ENCODE results near the gene DCAF8L2.
"Not testable (repeated sequence)": the region's sequence is repeated elsewhere in the genome, so short reads cannot be mapped to it uniquely, and the experiment has no call there.

Gene DCAF8L2

DNA sequence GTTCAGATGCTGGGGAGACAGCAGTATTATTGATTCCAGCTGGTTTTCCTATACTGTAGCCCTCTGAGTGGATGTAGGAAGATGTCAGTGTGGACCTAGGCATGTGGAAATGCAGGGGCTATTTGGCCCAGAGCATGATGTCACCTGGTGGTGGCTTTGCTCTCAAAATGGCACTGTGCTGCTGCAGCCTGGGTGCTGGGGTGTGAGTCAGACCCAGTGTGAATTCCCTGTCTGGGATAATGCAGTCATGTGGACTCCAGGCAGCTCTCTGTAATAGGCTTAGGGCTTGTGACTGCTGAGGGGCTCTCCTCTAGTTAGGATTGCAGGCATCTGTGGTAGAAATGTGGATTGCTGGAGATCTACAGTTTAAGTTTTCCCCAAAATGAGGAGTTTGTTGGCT is 70.7 kb downstream of the DCAF8L2 start:
- TF ChIP-seq, protein P1, sequence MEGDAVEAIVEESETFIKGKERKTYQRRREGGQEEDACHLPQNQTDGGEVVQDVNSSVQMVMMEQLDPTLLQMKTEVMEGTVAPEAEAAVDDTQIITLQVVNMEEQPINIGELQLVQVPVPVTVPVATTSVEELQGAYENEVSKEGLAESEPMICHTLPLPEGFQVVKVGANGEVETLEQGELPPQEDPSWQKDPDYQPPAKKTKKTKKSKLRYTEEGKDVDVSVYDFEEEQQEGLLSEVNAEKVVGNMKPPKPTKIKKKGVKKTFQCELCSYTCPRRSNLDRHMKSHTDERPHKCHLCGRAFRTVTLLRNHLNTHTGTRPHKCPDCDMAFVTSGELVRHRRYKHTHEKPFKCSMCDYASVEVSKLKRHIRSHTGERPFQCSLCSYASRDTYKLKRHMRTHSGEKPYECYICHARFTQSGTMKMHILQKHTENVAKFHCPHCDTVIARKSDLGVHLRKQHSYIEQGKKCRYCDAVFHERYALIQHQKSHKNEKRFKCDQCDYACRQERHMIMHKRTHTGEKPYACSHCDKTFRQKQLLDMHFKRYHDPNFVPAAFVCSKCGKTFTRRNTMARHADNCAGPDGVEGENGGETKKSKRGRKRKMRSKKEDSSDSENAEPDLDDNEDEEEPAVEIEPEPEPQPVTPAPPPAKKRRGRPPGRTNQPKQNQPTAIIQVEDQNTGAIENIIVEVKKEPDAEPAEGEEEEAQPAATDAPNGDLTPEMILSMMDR (IDR thresholded peaks at IDR 0.05; ENCODE audit: insufficient read depth, low read depth, low read length, missing control alignments) = no peak
- no peak for DNase-seq (ENCODE audit: low read depth)
- H3K4me3 ChIP-seq (ENCODE audit: low read depth, low read length) = no peak overlapping the region

DNA sequence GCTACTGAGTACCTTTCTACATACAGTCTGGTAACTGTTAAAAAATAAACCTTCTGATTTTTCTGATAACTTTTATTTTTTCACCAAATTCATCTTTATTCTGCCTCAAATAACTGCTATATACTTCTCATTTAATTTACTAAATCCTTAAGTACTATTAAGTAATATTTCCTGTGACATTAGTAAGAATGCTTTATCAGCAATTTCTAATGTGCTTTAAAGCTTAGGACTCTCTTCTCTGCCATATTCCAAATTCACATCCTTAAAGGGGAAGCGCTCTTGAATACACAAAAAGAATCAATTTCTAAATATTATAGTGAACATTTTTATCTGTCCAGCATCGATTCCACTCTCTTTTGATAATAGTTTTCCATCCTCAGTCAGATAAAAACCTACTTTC is 81.1 kb downstream of the DCAF8L2 start:
- H3K4me3 ChIP-seq (ENCODE audit: low read depth, low read length) = no peak overlapping the region
- TF ChIP-seq, protein P1 (IDR thresholded peaks at IDR 0.05; ENCODE audit: insufficient read depth, low read depth, low read length, missing control alignments) = no peak
- DNase-seq (ENCODE audit: low read depth) = no peak

DNA sequence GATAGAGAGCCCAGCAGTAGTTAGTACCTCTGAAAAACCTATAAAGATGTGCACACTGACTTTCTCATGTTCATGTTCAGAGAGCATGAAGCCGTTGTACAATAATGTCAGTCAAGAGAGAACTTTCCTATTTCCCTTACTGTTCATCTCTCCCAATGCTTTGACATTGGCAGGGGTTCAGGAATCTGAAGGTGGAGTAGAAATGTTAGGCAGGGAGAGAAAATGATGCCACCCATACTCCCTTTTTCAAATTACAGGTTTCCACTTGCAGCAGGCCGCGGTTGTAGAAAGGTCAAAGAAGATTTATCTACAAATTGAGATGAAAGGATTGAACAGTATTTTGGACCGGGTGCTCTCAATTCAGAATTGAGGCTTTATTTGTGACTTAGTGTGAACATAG is 84.3 kb downstream of the DCAF8L2 start:
- no peak overlapping the region for H3K4me3 ChIP-seq (ENCODE audit: low read depth, low read length)
- no peak for DNase-seq (ENCODE audit: low read depth)
- TF ChIP-seq, protein P1 (IDR thresholded peaks at IDR 0.05; ENCODE audit: insufficient read depth, low read depth, low read length, missing control alignments) = no peak

DNA sequence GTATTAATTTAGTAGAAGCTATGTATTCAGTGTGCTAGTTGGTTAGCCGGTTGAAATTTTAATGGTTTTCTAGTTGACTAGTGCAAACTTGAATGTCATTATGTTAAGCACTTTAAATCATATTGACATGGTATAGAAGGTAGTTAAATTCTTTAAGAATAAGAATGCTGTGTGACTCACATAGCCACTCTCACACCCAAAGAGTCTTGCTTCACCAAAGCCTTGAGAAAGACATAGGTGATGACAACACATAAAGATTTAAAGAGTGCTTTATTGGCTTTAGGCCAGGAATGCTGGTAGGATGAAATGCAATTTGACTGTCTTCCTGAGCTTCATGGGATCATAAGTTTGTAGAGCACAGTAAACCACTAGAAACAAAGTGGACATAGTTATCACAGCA is 85.3 kb downstream of the DCAF8L2 start:
- TF ChIP-seq, protein P1 (IDR thresholded peaks at IDR 0.05; ENCODE audit: insufficient read depth, low read depth, low read length, missing control alignments) = no peak
- no peak overlapping the region for H3K4me3 ChIP-seq (ENCODE audit: low read depth, low read length)

DNA sequence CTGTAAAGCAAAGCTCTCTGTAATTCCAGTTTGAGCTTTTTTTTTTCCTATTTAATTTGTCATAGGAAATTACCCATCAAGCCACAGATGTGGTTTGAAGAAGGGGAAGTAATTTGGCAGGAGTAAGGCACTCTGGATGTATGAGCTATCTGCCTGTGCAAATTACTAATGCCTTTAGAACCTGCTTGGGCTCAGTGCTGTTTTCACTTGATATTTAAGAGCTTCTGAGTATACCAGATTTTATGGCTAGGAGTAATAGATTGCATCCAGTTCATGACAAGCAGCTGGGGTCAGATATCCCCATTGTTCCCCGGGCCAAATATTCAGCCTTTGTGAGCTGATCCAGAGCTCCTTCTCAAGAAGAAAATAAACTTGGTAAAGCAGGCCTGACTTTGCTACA is 89.1 kb downstream of the DCAF8L2 start:
- no peak for DNase-seq (ENCODE audit: low read depth)
- TF ChIP-seq, protein P1 (IDR thresholded peaks at IDR 0.05; ENCODE audit: insufficient read depth, low read depth, low read length, missing control alignments) = no peak
- H3K4me3 ChIP-seq (ENCODE audit: low read depth, low read length) = no peak overlapping the region

More for the DNA sequence above, 85.3 kb downstream of the DCAF8L2 start:
- no peak for DNase-seq (ENCODE audit: low read depth)

DNA sequence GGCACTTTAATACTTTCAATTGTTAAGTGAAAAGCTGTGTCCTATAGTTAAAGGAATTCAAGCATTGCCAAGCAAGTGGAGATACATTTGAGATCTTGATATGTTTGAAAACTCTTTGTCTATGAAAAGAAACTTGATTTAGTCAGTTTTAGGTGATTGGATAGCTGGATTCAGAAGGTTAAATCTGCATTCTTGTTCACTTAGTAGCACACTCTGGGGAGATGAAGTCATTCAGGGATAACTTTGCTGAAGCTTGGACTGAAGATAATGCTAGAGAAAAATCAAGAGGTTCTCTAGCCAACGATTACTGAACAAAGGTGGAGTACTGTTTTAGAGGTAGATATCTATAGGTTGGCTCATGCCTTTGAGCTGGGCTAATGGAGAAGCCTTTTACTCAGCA is 90.6 kb downstream of the DCAF8L2 start:
- H3K4me3 ChIP-seq (ENCODE audit: low read depth, low read length) = no peak overlapping the region
- DNase-seq (ENCODE audit: low read depth) = no peak
- TF ChIP-seq, protein P1 (IDR thresholded peaks at IDR 0.05; ENCODE audit: insufficient read depth, low read depth, low read length, missing control alignments) = no peak

DNA sequence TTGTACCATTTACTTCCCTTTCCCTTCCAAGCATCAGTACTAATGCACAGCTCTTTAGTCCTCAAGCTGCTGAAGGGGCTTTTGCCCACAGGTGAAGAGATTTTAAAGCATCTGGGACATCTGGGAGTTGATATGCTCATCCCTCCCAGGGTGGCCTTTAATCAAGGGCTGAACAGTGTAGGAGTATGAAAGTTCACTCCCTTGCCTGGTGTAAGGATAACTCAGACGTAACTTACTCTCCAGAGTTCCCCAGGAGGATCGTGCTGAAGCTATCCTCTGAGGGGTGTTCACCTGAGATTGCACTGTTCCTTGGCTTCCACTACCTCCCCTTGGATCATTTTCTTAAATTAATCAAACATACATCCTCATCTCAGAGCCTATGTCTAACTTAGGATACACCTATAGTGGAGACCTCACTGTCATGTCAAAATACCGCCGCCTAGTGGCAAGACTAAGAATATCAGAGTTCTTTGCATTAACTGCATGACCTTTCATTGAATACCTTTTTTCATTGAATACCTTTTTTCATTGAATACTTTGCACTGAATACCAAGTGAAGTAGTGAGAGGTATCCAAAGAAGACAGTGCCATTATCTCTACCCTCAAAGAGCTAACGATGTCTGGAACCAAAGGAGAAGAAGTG is 93.5 kb downstream of the DCAF8L2 start:
- peak; percentile 1 for DNase-seq (ENCODE audit: low read depth)
- not testable (repeated sequence) for H3K4me3 ChIP-seq (ENCODE audit: low read depth, low read length)
- TF ChIP-seq, protein P1 (IDR thresholded peaks at IDR 0.05; ENCODE audit: insufficient read depth, low read depth, low read length, missing control alignments) = peak; percentile 41

All from GM12865 (cell line).